ENCODE results near the gene PHYH.
A peak's percentile ranks its signal among the peaks of the same experiment; 100 is the strongest.
"Not testable (repeated sequence)": the region's sequence is repeated elsewhere in the genome, so short reads cannot be mapped to it uniquely, and the experiment has no call there.

The PHYH gene

GRCh38 chr10:13321576-13321975, 21.7 kb upstream of the PHYH start:
- no peak for DNase-seq (ENCODE audit: low spot score)

- no peak for DNase-seq (ENCODE audit: low spot score)
Observed at GRCh38 chr10:13319166-13319565, 19.3 kb upstream of the PHYH start.

GRCh38 chr10:13317474-13317873, 17.6 kb upstream of the PHYH start:
- DNase-seq (ENCODE audit: low spot score): no peak

- DNase-seq (ENCODE audit: low spot score): no peak
Observed at GRCh38 chr10:13316635-13317311, 16.9 kb upstream of the PHYH start.

GRCh38 chr10:13315361-13315760, 15.5 kb upstream of the PHYH start:
- no peak for DNase-seq (ENCODE audit: low spot score)

- no peak for DNase-seq (ENCODE audit: low spot score)
Observed at GRCh38 chr10:13311177-13311575, 11.3 kb upstream of the PHYH start.

GRCh38 chr10:13310518-13311176, 10.8 kb upstream of the PHYH start:
- peak; percentile 53 for DNase-seq (ENCODE audit: low spot score)

- DNase-seq (ENCODE audit: low spot score): no peak
Observed at GRCh38 chr10:13309792-13310191, 9.9 kb upstream of the PHYH start.

GRCh38 chr10:13308096-13308495, 8.2 kb upstream of the PHYH start:
- no peak for DNase-seq (ENCODE audit: low spot score)

- DNase-seq (ENCODE audit: low spot score): no peak
Observed at GRCh38 chr10:13306103-13306502, 6.2 kb upstream of the PHYH start.

- no peak for DNase-seq (ENCODE audit: low spot score)
Observed at GRCh38 chr10:13302821-13303555, 3.1 kb upstream of the PHYH start.

GRCh38 chr10:13298748-13299436, 972 bp downstream of the PHYH start:
- no peak for DNase-seq (ENCODE audit: low spot score)

- peak; percentile 46 for DNase-seq (ENCODE audit: low spot score)
Observed at GRCh38 chr10:13296476-13296875, 3.4 kb downstream of the PHYH start.

- no peak for DNase-seq (ENCODE audit: low spot score)
Observed at GRCh38 chr10:13294784-13295183, 5.1 kb downstream of the PHYH start.

GRCh38 chr10:13291821-13292773, 7.8 kb downstream of the PHYH start:
- no peak for DNase-seq (ENCODE audit: low spot score)

GRCh38 chr10:13291061-13291460, 8.8 kb downstream of the PHYH start:
- no peak for DNase-seq (ENCODE audit: low spot score)

- no peak for DNase-seq (ENCODE audit: low spot score)
Observed at GRCh38 chr10:13284050-13284449, 15.8 kb downstream of the PHYH start.

- DNase-seq (ENCODE audit: low spot score): not testable (repeated sequence)
Observed at GRCh38 chr10:13282348-13282747, 17.5 kb downstream of the PHYH start.

GRCh38 chr10:13276749-13277365, 23.0 kb downstream of the PHYH start:
- no peak for DNase-seq (ENCODE audit: low spot score)

- not testable (repeated sequence) for DNase-seq (ENCODE audit: low spot score)
Observed at GRCh38 chr10:13276146-13276545, 23.7 kb downstream of the PHYH start.

GRCh38 chr10:13272164-13272571, 27.7 kb downstream of the PHYH start:
- no peak for DNase-seq (ENCODE audit: low spot score)
